ENCODE results near the gene EML2.
"Not testable (repeated sequence)": the region's sequence is repeated elsewhere in the genome, so short reads cannot be mapped to it uniquely, and the experiment has no call there.

The EML2 gene

DNA sequence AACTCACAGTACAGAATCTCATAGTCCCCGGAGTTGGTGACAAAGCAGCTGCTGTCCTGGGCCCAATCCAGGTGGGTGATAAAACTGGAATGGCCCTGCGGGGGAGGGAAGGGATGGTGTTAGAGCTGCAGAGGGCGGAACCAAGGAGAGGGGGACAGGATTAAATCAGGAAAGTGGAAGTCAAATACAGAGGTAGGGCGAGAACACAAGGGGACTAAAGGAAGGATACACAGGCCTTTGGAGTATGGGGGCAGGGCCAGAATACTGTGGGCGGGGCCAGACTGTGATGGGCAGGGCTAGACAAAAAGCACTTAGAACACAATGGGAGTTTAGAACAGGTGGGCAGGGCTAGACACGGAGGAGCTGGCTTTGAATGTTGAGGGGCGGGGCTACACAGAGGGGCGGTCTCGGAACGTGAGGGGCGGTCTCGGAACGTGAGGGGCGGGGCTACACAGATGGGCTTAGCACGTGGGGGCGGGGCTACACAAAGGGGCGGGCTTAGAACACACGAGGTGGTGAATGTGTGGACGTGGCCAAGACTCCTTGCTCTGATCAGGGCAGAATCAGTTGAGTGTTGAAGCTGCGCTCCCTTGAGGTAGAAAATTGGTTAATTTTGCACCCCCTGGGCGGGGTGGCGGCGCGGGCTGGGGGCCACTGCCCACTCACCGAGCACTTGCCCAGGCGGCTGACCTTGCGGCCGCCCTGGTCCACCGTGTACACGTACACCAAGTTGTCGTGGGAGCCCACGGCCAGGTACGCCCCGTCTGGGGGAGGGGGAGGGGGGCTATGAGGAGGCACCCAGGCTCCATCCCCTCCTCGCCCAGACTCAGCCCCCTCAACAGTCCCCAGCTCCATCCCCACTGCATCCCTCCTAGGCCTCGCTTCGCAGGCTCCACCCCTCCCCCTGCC lies 23.1 kb downstream of the EML2 start:
- peak; percentile 69 for DNase-seq

DNA sequence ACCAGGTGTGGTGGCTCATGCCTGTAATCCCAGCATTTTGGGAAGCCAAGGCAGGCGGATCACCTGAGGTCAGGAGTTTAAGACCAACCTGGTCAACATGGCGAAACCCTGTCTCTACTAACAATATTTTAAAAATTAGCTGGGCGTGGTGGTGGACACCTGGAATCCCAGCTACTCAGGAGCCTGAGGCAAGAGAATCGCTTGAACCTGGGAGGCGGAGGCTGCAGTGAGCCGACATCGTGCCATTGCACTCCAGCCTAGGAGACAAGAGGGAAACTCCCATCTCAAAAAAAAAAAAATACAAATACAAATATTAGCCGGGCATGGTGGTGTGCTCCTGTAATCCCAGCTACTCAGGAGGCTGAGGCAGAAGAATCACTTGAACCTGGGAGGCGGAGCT lies 24.1 kb downstream of the EML2 start:
- DNase-seq = not testable (repeated sequence)

DNA sequence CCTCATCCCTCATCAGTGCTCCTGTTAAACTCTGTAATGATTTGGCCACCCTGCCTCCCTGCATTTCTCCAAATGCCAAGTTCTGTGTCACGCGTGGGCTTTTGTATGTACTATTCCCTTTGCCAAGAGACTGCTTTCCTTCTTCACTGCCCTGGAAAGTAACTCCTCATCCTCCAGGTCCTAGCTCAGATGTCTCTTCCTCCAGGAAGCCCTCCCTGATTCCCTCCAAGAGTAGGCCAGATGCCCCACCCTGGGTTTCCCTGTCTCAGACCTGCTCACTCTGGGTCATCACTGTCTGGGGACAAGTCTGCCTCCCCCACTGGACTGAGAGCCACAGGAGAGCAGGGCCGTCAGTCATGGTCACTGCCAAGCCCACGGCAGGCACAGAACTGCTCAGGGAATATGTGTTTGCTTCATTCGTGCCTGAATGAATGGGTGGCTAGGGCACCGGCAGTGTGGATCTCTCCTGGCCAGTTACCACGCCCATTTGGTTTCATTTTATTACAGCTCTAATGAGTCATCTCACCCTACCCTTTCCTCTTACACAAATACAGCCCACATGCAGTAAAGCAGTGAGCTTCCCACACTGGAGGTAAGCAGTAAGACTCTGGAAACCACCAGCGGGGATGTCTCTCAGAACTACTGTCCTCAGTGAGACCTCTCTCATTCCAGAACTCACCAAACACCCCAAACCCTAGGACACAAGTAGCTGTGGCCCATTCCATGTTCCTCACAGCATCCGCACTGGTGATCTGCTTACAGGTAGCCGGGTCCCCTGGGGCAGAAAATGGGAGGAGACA lies 25.1 kb downstream of the EML2 start:
- DNase-seq = no peak

DNA sequence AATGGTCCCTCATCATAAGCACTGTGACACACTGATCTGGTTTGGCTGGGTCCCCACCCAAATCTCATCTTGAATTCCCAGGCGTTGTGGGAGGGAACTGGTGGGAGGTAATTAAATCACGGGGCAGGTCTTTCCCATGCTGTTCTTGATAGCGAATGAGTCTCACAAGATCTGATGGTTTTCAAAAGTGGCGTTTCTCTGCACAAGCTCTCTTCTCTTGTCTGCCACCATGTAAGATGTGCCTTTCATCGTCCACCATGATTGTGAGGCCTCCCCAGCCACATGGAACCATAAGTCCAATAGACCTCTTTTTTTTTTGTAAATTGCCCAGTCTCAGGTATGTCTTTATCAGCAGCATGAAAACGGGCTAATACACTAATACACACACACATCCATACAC lies 30.2 kb downstream of the EML2 start:
- no peak for DNase-seq

DNA sequence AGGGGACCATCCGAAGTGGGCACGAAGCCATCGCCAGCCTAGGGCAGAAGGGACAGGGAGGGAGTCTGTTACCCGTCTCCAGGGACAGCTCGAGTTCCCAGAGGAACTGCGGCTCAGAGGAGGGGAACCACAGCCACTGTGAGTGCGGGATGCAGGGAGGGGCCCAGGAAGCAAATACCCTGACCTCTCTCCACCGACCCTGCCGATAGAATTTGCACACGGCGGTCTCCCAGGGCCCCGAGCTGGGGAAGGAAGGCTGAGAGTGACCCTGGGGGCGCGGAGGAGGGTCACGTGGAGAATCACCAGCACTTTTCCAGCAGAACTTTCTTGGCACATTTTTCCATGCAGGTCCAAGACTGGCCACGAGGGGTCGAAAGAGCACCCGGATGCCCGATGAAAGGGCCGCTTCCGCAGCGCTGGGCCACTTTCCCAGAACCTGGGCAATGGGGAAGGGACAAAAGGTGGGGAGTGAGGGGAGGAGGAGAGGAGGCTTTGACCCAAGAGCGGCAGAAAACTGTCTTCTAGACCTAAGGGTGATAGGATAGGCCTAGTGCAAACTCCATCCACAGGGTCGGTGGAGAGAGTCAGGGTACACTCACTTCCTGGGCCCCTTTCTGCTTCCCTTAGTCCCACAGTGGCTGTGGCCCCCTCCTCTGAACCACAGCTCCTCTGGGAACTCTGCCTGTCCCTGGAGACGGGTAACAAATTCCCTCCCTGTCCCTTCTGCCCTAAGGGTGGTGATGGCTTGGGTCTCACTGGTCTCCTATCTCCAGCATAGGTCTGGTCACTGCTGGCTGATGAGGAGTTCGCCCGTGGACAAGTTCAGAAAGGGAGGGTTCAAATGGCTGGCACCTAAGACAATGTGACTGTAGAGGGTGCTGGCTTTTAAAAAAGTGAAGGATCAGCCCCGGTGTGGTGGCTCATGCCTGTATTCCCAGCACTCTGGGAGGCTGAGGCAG lies 31.8 kb downstream of the EML2 start:
- peak; percentile 7 for DNase-seq

DNA sequence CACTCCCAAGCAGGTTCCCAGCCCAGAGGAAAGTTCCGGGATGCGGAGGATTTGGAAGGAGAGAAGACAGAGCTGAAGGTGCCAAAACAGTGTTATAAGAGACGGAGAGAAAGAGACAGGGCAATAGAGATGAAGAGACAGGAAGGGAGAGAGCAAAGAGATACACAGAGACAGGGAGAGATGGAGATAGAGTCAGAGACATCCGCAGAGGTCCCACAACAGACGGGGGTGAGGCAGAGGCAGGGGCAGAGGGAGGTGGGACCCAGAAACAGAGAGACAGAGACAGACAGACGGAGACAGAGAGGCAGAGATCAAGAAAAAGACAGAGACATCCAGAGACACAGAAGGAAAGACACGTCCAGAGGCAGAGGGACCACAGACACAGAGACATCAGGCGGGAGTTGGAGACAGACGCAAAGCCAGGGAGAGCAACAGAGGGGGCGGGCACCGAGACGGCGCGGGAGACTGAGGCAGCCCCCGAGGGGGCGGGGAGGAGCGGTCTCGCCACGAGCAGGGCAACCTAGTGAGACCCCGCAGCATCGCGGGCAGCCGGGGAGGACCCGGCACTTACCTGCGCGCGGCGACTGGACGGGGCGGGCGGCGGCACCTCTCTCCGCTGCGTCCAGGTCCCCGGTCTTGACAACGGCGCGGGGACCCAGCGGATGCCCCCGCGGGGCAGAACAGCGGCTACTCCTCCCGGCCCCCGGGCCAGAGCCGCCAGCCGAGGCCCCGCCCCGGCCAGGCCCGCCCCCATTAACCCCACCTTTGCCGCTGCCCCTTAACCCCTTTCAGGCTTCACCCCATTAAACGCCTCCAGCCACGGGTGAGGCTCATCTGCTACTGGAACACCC lies 37.4 kb downstream of the EML2 start, which contains the start of gene GPR4:
TSS of gene GPR4 (minus strand) at position 689 of the 851 bp plus-strand sequence. CDS start 10,346 bp downstream, outside the sequence.
- DNase-seq = peak; percentile 2

DNA sequence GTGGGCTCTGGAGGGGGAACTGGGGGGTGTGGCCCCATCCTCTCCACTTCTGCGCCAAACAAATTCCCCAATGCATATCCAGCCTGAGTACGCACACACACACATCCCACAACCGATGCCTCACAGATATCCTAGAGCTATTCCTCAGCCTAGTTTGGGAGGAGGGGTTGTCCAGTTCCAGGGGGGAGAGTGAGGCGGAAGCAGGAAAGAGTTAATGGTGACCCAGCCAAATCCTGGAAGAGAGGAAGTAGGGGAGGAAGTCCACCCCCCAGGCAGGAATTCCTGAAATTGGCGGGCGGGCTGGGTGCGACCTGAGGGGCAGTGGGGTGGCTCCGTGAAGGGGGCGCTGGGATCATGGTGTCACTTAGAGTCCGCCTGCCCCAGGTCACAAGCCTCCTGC lies 38.1 kb downstream of the EML2 start:
- DNase-seq = no peak

DNA sequence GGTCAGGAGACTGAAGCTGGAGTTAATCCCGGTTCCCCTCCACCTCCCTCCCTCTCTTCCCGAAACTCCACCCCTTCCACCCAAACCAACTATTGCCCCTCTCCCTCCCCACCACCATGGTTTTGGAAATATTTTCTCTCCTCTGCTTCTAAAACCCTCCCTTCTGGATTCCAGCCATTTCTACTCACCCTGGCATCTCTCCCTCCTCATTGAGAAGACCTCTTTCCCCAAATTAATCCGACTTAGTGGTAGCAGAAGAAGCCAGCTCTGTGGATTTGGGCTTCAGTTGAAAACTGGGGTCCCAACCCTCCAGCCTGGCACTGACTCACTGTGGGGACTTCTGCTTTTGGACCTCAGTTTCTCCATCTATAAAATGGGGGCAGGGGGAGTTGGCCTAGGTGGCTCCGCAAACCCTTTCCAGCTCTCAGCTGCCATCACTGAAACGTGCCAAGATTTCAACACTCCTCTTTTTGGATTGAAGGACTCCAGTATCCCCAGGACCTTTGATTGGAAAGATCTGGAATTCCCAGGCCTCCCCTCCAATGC lies 38.8 kb downstream of the EML2 start:
- DNase-seq = no peak

DNA sequence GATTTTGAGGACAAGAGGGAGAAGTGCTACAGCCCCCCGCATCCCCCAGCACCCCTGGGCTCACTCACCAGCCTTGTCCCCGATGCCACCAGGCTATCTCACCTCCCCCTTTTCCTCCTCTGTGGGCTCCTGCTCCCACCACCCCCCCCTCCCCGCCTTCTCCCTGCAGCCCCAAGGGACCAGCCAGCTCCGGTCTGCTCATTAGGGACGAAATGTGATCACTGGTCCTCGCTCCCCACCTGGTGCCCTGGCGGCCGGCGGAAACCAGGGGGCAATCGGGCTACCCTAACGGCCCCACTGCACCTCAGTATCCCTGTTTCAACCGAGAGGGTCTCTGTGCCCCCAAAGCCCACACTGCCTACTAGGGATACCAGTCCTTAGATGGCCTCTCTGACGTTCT lies 39.9 kb downstream of the EML2 start:
- DNase-seq = no peak

DNA sequence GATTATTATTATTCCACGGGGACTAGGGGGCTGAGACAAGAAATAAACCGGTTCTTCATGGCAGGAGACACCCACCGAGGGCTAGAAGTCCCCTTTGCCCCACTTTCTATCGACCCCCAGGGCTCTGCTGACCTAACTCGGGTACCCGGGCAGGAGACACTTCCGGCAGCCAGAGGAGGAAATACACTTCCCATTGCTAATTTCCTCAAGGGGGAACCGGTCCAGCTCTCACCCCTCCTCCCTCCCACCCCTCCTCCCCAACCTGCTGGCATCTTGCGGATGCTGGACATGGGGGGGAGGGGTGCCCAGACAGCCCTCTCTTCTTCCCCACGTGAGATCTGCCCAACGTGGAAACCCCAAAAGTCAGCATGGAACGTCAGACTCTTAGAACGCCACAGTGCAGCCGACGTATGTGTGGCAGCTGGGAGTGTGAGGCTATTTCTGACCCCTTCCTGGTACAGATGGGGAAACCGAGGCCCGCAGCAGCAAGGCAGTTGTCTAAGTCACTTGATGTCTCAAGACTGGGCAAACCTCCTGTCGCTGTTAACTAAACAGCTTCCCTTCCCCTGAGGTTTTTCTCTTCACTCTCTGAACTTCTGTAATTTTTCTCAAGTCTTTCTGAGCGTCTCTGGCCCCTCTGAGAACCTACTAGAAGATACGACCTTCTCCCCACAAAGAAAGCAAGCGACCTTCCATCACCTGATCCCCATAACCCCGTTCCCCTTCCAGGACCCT lies 40.8 kb downstream of the EML2 start:
- DNase-seq = no peak

DNA sequence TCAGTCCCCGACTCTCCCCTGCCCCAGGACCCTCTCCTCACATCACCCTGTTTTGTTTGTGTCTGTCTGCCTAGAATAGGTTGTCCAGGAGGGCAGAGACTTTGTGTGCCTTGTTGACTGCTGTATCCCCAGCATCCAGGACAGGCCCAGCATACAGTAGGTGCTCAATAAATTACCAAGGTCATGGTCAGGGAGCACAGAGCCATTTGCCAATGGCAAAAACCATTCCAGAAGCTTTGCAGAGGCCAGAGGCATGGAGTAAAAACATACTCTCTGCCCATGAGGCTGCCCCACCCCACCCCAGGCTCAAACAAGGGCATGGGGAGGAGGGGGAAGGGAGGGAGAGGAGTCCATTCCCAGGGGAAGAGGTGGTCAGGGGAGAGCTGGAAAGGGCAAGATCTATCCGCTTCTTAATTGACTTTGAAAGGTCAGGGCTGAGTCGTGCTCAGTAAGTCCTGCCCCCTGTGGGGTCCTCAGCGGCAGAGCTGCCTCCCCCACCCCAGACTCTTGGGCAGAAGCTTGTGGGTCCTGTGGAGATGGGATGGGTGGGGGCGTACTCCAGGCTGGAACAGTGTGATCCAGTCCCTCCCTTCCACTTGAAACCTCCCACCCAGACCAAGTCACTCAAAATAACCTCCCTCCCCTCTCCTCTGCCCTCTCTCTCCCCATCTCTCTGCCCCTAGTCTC lies 41.6 kb downstream of the EML2 start:
- no peak for DNase-seq

DNA sequence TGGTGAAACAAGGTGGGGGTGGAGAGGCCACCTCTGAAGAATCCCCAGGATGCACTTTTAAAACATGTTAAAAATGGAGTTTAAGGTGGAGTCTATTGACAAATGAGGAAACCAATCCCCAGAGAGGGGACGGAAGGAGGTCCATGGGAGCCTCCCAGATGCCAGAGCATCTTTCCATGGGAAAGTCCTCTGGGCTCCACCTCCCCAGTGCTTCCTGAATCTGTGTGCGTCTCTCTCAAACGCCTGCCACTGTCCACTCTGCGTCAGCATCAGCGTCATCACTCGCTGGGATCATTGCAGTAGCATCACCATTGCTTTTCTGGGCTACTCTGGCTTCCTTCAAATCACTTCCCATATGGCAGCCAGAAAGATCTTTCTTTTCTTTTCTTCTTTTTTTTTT lies 43.4 kb downstream of the EML2 start:
- DNase-seq = no peak

DNA sequence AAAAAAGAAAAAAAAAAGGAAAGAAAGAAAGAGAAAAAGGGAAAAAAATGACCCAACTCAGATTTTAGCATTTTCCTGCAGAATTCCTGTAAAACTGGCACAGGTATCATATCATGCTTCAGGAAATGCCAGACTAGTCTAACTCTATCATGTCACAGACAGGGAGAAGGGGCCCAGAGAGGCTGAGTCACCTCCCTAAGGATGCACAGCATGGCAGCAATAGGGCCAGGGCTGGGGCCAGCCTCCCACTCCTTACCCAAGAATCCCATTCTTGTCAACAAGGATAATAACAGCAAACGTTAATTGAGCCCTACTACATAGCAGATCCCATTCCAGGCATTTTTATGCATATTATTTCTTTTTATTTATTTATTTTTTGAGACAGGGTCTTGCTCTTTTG lies 45.7 kb downstream of the EML2 start:
- no peak for DNase-seq

DNA sequence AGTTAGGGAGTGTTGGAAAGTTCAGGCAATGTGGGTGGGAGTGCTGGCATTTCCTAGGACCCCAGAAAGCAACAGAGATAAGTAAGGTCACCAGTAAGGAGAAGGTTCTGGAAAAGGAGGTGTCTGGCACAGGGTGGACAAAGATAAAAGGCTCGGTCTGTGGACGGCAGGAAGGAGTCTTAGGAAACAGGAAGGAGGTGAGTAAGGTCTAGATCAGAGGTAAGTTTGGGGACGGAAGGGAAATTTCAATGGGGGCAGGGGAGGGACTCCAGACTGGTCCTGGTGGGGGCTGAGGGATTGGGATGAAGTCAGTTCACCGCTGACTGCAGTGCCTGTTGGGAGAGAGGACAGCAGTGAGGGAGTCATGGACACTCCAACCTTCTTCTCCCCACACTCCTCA lies 46.8 kb downstream of the EML2 start:
- no peak for DNase-seq

DNA sequence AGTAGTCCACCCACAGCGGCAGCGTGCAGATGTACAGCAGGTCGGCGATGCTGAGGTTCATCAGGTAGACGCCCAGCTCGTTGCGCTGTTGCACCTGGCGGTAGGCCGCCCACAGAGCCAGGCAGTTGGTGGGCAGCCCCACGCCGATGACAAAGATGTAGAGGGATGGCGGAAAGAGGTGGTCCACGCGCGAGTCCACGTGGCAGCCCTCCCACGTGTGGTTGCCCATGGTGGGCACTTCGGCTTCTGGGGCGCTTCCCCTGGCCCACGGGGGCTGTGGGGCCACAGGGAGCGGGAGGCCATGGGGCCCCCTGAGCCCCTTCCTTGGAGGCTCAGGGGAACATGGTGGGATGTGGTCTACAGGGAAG lies 47.6 kb downstream of the EML2 start:
- no peak for DNase-seq

DNA sequence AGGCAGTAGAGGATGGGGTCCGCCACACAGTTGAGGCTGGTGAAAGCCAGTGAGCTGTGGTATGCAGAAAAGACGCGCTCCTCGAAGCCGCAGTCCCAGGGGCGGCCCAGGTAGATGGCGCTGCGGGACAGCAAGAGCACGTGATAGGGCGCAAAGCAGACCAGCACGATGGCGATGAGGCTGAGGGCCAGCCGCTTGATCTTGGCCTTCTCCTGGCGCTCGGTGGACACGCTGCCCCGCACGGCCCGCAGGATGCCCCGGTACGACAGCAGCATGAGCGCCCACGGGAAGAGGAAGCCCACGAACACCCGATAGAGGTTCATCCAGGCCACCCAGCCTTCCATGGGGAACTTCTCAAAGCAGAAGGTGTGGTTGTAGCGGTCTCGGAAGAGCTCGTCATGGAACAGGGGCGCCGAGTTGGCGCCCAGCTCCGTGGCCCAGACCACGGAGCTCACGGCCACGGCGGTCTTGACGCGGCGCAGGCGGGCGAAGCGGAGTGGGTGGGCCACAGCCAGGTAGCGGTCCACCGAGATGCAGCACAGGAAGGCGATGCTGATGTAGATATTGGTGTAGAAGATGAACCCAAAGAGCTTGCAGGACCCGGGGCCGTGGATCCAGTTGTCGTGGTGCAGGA lies 48.1 kb downstream of the EML2 start:
- DNase-seq = peak; percentile 60

DNA sequence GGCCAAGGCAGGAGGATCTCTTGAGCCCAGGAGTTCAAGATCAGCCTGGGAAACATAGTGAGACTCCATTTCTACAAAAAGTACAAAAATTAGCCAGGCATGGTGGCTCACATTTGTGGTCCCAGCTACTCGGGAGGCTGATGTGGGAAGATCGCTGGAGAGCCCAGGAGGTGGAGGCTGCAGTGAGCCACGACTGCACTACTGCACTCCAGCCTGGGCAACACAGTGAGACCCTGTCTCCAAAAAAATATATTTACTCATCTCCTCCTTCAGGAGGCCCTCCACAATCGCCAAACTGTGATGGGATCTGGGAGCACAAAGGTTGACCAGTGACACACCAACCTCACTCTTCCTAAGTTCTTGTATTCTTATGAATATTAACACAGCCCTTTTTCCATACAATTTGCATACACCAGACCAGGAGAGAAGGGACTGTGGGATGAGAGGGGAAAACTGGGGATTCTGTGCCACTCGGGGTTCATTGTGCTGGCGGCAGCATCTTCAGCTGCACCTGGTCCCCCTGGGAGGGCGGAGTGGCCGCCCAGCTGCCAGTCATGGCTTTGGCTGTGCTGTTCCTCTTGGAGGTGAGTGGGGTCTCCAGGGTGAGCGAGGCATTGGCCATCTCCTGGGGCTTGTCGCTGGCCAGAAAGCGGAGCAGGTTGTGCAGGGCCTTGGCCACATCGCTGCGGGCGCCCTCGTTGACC lies 48.7 kb downstream of the EML2 start:
- DNase-seq = peak; percentile 15

DNA sequence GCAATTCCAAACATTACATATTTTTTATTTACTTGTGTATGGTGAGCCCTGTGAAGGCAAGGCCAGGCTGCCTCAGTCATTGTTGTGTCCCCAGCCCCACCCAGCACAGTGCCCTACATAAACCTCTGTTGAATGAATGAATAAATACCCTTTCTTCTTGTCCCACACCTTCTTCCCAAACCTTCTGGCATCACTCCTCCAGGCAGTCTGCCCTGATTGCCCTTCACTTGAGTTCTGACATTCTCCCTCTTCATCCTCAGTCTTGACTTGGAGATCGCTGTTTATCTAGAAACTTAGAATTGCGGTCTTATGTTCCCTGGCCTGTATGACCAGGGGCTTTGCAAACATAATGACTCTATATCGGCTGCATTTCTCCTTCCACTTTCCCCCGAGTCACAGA lies 49.4 kb downstream of the EML2 start:
- DNase-seq = no peak

DNA sequence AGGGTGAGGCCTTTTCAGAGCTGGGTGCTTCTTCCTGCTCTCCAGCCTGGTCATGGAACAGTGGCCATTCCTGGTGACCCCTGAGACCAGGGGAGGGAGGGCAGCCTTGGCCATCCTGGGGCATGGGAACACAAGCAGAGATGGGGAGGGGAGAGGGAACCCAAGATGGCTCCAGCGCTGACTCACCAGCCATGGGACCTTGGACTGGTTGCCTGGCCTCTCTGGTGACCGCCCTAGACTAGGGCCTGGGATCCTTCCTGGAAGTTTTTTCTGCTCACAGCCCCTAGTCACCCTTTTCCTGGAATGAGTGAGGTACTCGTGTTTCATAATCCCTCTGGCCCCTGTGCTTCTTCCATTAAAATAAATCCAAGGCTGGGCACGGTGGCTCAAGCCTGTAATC lies 51.3 kb downstream of the EML2 start:
- DNase-seq = no peak

Measured in NCI-H526 treated with DMSO at 0.1 percent for 48 hours (cell line).